Chondrocyte (in vitro differentiated cells): Measurements from ENCODE around the gene CENPN. TPM values are rescaled to one million over a fixed set of nuclear protein-coding genes. Genes with fewer than 3 reads are reported as not detected.

Source experiments
- DNase-seq: peaks from one replicate; pipeline ENCODE4 v3.0.0; 2021; ENCODE audit warnings: mixed read lengths, low spot score
- H3K27ac Mint-ChIP-seq: one replicate; pipeline ENCODE4 v1.8.0; 2021; ENCODE audit warnings: mild to moderate bottlenecking, moderate library complexity, mixed read lengths; ENCODE audit not compliant: unreplicated experiment
- H3K27me3 Mint-ChIP-seq: 2 replicates; pipeline ENCODE4 v1.8.0; 2021; ENCODE audit warnings: low read depth, mixed read lengths
- H3K36me3 Mint-ChIP-seq: 2 replicates; pipeline ENCODE4 v1.8.0; 2021; ENCODE audit warnings: low read depth, mixed read lengths
- H3K4me1 Mint-ChIP-seq: 2 replicates; pipeline ENCODE4 v1.8.0; 2021; ENCODE audit warnings: low read depth, mild to moderate bottlenecking, mixed read lengths
- H3K4me3 Mint-ChIP-seq: one replicate; pipeline ENCODE4 v1.8.0; 2021; ENCODE audit warnings: mild to moderate bottlenecking, moderate library complexity, mixed read lengths; ENCODE audit not compliant: unreplicated experiment
- H3K9me3 Mint-ChIP-seq: 2 replicates; pipeline ENCODE4 v1.8.0; 2021; ENCODE audit warnings: low read depth, mixed read lengths
- CTCF ChIP-seq: fragments of 200-600 bp; sonication (generic); IDR thresholded peaks from 2 replicates; pipeline ENCODE4 v1.5.0; 2021; ENCODE audit warnings: antibody characterized with exemption, mild to moderate bottlenecking, moderate library complexity
- total RNA-seq: library from RNA; stranded (reverse); gene quantifications from 3 replicates; pipeline ENCODE4 v1.2.1, GENCODE V29; 2021

The CENPN gene
- total RNA-seq, 1 donor from 2014 or later: 10.8 TPM

- Mint-ChIP-seq H3K36me3 (peaks cover 5% of the 10 kb centered on the region), H3K9me3 (no peaks in the 10 kb centered on the region), H3K4me1 (peaks cover 28% of the 10 kb centered on the region), H3K27me3 (no peaks in the 10 kb centered on the region), H3K4me3 (no peak overlapping the region), H3K27ac (no peak overlapping the region)
- DNase-seq: no peak
- TF ChIP-seq CTCF: no peak
Measured at GRCh38 chr16:80990978-80991377, 16.0 kb upstream of the CENPN start.

GRCh38 chr16:80991792-80992430, 15.1 kb upstream of the CENPN start:
- Mint-ChIP-seq H3K27me3 (no peaks in the 10 kb centered on the region), H3K36me3 (peaks cover 3% of the 10 kb centered on the region), H3K27ac (no peak overlapping the region), H3K4me1 (peaks cover 25% of the 10 kb centered on the region), H3K9me3 (no peaks in the 10 kb centered on the region), H3K4me3 (no peak overlapping the region)
- no peak for TF ChIP-seq CTCF
- no peak for DNase-seq

- Mint-ChIP-seq H3K36me3 (peaks cover 3% of the 10 kb centered on the region), H3K9me3 (no peaks in the 10 kb centered on the region), H3K4me1 (peaks cover 30% of the 10 kb centered on the region), H3K27ac (peak overlapping the region; percentile 91), H3K27me3 (no peaks in the 10 kb centered on the region), H3K4me3 (peak overlapping the region; percentile 42)
- DNase-seq: no peak
- no peak for TF ChIP-seq CTCF
Measured at GRCh38 chr16:80992676-80993293, 14.2 kb upstream of the CENPN start.

DNA sequence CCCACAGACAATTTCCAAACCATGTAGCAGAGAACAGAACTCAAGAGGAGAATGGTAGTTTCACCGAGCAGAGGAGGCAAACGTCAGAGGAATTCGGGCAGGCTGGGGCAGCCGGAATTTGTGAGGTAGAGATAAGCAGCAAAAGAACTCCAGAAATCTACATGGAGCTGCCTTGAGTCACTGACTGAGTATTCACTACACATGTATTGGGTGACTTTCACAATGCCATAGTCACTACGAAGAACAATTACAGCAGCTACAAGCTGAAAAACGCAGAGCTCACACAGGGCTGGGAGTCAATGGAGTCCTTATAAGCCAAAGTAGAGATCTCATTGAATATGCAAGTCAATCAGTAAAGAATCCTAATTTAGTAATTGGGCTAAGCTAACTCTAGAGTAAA, 13.7 kb upstream of the CENPN start:
- H3K27me3 Mint-ChIP-seq: no peaks in the 10 kb centered on the region
- peaks cover 3% of the 10 kb centered on the region for H3K36me3 Mint-ChIP-seq
- H3K4me1 Mint-ChIP-seq: peaks cover 30% of the 10 kb centered on the region
- peak overlapping the region; percentile 42 for H3K4me3 Mint-ChIP-seq
- no peak for TF ChIP-seq CTCF
- peak overlapping the region; percentile 91 for H3K27ac Mint-ChIP-seq
- no peak for DNase-seq
- no peaks in the 10 kb centered on the region for H3K9me3 Mint-ChIP-seq

DNA sequence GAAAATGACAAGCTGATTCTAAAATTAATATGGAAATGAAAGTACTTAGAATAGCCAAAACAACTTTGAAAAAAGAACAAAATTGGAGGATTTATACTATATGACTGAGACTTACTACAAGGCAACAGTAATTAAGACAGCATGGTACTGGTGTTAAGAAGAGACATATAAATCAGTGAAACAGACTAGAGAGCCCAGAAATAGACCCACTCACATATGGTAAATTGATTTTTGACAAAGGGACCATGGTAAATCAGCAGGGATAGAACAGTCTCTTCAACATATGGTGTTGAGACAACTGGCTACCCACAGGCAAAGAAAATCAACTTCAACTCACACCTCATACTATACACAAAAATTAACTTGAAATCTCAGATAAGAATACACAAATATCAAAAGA, 13.2 kb upstream of the CENPN start:
- H3K27me3 Mint-ChIP-seq: no peaks in the 10 kb centered on the region
- H3K36me3 Mint-ChIP-seq: peaks cover 3% of the 10 kb centered on the region
- peak overlapping the region; percentile 91 for H3K27ac Mint-ChIP-seq
- H3K9me3 Mint-ChIP-seq: no peaks in the 10 kb centered on the region
- no peak for DNase-seq
- no peak overlapping the region for H3K4me3 Mint-ChIP-seq
- TF ChIP-seq CTCF: no peak
- peaks cover 30% of the 10 kb centered on the region for H3K4me1 Mint-ChIP-seq
